Glomerular endothelial cell (primary cell): ENCODE data around the gene TESK2. TPM values are rescaled to one million over a fixed set of nuclear protein-coding genes. Genes with fewer than 3 reads are reported as not detected.
"Not testable (repeated sequence)": the region's sequence is repeated elsewhere in the genome, so short reads cannot be mapped to it uniquely, and the experiment has no call there.

Source experiments
- DNase-seq: peaks from one replicate; pipeline ENCODE4 v3.0.0-alpha.2; 2011; ENCODE audit warnings: low read depth, low spot score; ENCODE audit errors: extremely low read depth
- total RNA-seq: library from RNA; depleted of rRNA; stranded (reverse); fragments of >200 nt; gene quantifications from 2 replicates; pipeline ENCODE4 v1.2.3, GENCODE V29; 2015

Gene TESK2
- total RNA-seq, 1 donor from 2014 or later: 2.6 TPM

- no peak for DNase-seq
These were observed 19.3 kb upstream of the TESK2 start for GRCh38 chr1:45510036-45510971.

- no peak for DNase-seq
These were observed 17.6 kb upstream of the TESK2 start for GRCh38 chr1:45508295-45509151.

GRCh38 chr1:45507893-45508292, 16.9 kb upstream of the TESK2 start:
- no peak for DNase-seq

- DNase-seq: no peak
These were observed 16.2 kb upstream of the TESK2 start for GRCh38 chr1:45507195-45507594.

- DNase-seq: no peak
These were observed 12.7 kb upstream of the TESK2 start for GRCh38 chr1:45503462-45504360.

- DNase-seq: no peak
These were observed 10.5 kb upstream of the TESK2 start for GRCh38 chr1:45501505-45501859.

- DNase-seq: no peak
These were observed 8.4 kb upstream of the TESK2 start for GRCh38 chr1:45499415-45499769.

- no peak for DNase-seq
These were observed 7.3 kb upstream of the TESK2 start for GRCh38 chr1:45498279-45498678.

- DNase-seq: no peak
These were observed 2.2 kb upstream of the TESK2 start for GRCh38 chr1:45493116-45493697.

GRCh38 chr1:45492691-45493090, 1.7 kb upstream of the TESK2 start:
- no peak for DNase-seq

GRCh38 chr1:45491487-45492260, 711 bp upstream of the TESK2 start:
- DNase-seq: no peak

GRCh38 chr1:45490121-45490625, 790 bp downstream of the TESK2 start:
- no peak for DNase-seq

- not testable (repeated sequence) for DNase-seq
These were observed 1.6 kb downstream of the TESK2 start for GRCh38 chr1:45489379-45489778.

GRCh38 chr1:45488666-45489377, 2.1 kb downstream of the TESK2 start:
- no peak for DNase-seq

GRCh38 chr1:45485949-45486348, 5.0 kb downstream of the TESK2 start:
- DNase-seq: no peak

- DNase-seq: no peak
These were observed 11.8 kb downstream of the TESK2 start for GRCh38 chr1:45479039-45479748.

- DNase-seq: no peak
These were observed 12.7 kb downstream of the TESK2 start for GRCh38 chr1:45478121-45478814.

GRCh38 chr1:45477646-45478045, 13.3 kb downstream of the TESK2 start:
- DNase-seq: no peak
